Measurements from ENCODE around the gene USP54. TPM values are rescaled to one million over a fixed set of nuclear protein-coding genes. Genes with fewer than 3 reads are reported as not detected.

USP54 gene
- total RNA-seq, 2 experiments from 2014 or later: 3.1 to 4.6 TPM

- no peak overlapping the region for H3K27ac Mint-ChIP-seq
- ChIA-PET POLR2A (no interaction called here), CTCF (interaction anchor here (0.9 to 3.1 kb wide), 5 partner anchors 11 to 113 kb away, joined by 3 to 21 read pairs (median 3); no protein-coding TSS in a partner anchor)
- H3K4me3 Mint-ChIP-seq: no peak overlapping the region
- no peak for TF ChIP-seq CTCF (IDR thresholded peaks at IDR 0.05)
- no peaks in the 10 kb centered on the region for H3K27me3 Mint-ChIP-seq
- no peaks in the 10 kb centered on the region for H3K36me3 Mint-ChIP-seq (ENCODE audit: low read depth)
- intact Hi-C loops (cut with micrococcal nuclease): no loop called here
- H3K9me3 Mint-ChIP-seq: no peaks in the 10 kb centered on the region
- peaks cover 11% of the 10 kb centered on the region for H3K4me1 Mint-ChIP-seq (ENCODE audit: low read depth)
- DNase-seq: no peak
- no peak for ATAC-seq
Observed at GRCh38 chr10:73534857-73535256, 56.3 kb downstream of the USP54 start.

GRCh38 chr10:73529089-73529832 is 61.9 kb downstream of the USP54 start:
- POLR2A ChIA-PET: interaction anchor here (1.1 to 1.2 kb wide), 2 partner anchors 9 to 118 kb away, joined by 3 read pairs; no protein-coding TSS in a partner anchor
- H3K27ac Mint-ChIP-seq: no peak overlapping the region
- peak; percentile 92 for TF ChIP-seq CTCF (IDR thresholded peaks at IDR 0.05)
- H3K27me3 Mint-ChIP-seq: no peaks in the 10 kb centered on the region
- peak; percentile 62 for DNase-seq
- no peaks in the 10 kb centered on the region for H3K36me3 Mint-ChIP-seq (ENCODE audit: low read depth)
- no peak overlapping the region for H3K4me3 Mint-ChIP-seq
- no peaks in the 10 kb centered on the region for H3K9me3 Mint-ChIP-seq
- CTCF ChIA-PET: interaction anchor here (0.6 to 4.9 kb wide), 38 partner anchors 9 to 350 kb away, joined by 3 to 143 read pairs (median 6); partner anchors contain the start of gene MYOZ1
- intact Hi-C loops (cut with micrococcal nuclease): loop anchor here (1.0 kb wide), 1 partner anchor 115 kb away; no protein-coding TSS in a partner anchor
- no peaks in the 10 kb centered on the region for H3K4me1 Mint-ChIP-seq (ENCODE audit: low read depth)
- peak; percentile 93 for ATAC-seq

GRCh38 chr10:73522263-73522662 is 68.9 kb downstream of the USP54 start:
- H3K27ac Mint-ChIP-seq: no peak overlapping the region
- no peaks in the 10 kb centered on the region for H3K27me3 Mint-ChIP-seq
- no peak for ATAC-seq
- H3K36me3 Mint-ChIP-seq (ENCODE audit: low read depth): no peaks in the 10 kb centered on the region
- no peaks in the 10 kb centered on the region for H3K4me1 Mint-ChIP-seq (ENCODE audit: low read depth)
- no peaks in the 10 kb centered on the region for H3K9me3 Mint-ChIP-seq
- H3K4me3 Mint-ChIP-seq: no peak overlapping the region
- ChIA-PET POLR2A (no interaction called here), CTCF (interaction anchor here (1.0 to 1.6 kb wide), 2 partner anchors 121 to 258 kb away, joined by 3 to 10 read pairs; no protein-coding TSS in a partner anchor)
- no peak for DNase-seq
- TF ChIP-seq CTCF (IDR thresholded peaks at IDR 0.05): no peak
- intact Hi-C loops (cut with micrococcal nuclease): no loop called here

GRCh38 chr10:73519336-73519735 is 71.8 kb downstream of the USP54 start:
- TF ChIP-seq CTCF (IDR thresholded peaks at IDR 0.05): no peak
- ChIA-PET CTCF (interaction anchor here (0.5 to 2.8 kb wide), 5 partner anchors 9 to 125 kb away, joined by 3 to 9 read pairs (median 5); no protein-coding TSS in a partner anchor), POLR2A (no interaction called here)
- H3K36me3 Mint-ChIP-seq (ENCODE audit: low read depth): no peaks in the 10 kb centered on the region
- H3K4me3 Mint-ChIP-seq: no peak overlapping the region
- intact Hi-C loops (cut with micrococcal nuclease): no loop called here
- H3K4me1 Mint-ChIP-seq (ENCODE audit: low read depth): no peaks in the 10 kb centered on the region
- H3K27me3 Mint-ChIP-seq: no peaks in the 10 kb centered on the region
- no peaks in the 10 kb centered on the region for H3K9me3 Mint-ChIP-seq
- no peak overlapping the region for H3K27ac Mint-ChIP-seq
- DNase-seq (no peak), ATAC-seq (no peak)

Measured in activated CD8-positive, alpha-beta T cell treated with anti-CD3 and anti-CD28 coated beads for 36 hours (primary cell).